Eye (tissue), 1 donor: ENCODE results near the gene ISG15.

ENCODE experiments used
- DNase-seq: peaks from one replicate; pipeline ENCODE4 v3.0.0-alpha.2; 2015

ISG15 gene

DNA sequence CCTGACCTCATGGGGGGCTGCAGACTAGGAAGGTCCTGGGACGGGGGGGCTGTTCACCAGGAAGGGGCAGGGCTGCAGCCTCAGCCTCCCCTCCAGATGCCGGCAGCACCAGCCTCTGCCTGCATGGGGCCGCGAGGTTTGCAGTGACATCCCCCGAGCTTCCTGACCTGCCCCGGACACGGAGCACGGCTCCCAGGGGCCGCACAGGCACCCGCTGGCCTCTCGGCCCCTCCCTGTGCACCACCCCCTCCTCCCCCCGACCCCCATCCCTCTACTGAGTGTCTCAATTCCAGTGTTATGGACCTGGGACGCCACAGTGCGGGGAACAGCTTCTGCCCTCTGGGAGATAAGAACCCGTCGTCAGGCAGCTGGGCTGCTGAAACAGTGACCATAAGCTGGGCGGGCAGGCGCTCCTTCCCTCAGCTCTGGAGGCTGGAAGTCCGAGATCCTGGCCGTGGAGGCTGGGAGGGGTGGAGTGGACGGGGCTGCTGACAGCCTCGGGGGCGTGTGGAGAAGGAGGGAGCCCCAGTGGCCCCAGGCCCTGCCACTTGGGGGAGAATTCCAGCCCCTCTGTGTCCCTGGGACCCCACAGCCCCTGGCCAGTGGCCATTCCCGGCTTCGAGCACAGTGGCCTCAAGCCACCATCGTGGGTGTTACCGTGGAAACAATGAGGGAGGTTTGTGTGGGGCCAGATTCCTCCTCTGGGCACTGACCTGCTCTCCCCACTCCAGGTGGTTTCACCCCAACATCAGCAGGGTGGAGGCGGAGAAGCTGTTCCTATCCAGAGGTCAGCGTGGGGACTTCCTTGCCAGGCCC is 49.3 kb downstream of the ISG15 start:
- no peak for DNase-seq

DNA sequence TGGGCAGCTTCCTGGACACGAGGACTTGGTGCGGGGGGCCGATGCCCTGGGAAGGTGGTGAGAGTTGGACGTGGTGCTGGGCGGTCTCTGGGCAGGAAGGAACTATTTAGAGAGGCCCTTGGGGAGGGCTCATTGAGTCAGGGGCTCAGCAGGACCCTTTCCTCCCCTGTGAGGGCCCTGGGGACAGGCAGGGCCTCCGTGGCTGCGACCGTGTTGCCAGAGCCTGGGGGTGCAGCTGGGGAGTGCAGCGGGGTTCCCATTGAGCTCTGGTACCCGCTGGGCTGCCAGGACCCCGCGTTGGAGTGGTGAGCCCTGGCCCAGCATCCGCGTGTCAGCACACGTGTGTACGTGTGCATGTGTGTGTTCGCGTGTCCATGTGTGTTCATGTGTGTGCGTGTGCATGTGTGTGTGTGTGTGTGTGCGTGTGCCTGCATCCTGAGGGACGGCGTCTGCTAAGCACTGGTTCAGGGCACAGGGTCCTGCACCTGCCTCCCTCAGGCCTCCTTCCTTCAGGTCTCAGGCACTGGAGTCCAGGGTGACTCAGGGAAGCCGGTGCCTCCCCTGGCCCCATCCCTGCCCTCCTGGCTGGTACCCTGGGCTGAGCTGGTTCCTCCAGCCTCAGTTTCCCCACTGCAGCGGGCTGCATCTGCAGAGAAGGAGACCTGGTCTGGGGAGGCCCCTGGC is 50.1 kb downstream of the ISG15 start:
- DNase-seq, result no peak
